Neural progenitor cell (in vitro differentiated cells): ENCODE data around the gene MIDN. TPM values are rescaled to one million over a fixed set of nuclear protein-coding genes. Genes with fewer than 3 reads are reported as not detected.

Experiments
- DNase-seq: peaks from one replicate; pipeline ENCODE4 v3.0.0-alpha.2; 2016; ENCODE audit warnings: low spot score
- H2AFZ ChIP-seq: fragments of 200-600 bp; sonication (generic); replicated peaks from 2 replicates; pipeline ENCODE4 v1.6.1; 2016; ENCODE audit warnings: antibody characterized with exemption
- H3F3A ChIP-seq: fragments of 200-600 bp; sonication (generic); 2 replicates; pipeline ENCODE4 v1.6.1; 2016; ENCODE audit warnings: antibody characterized with exemption, low read depth
- H3K27ac ChIP-seq: fragments of 200-600 bp; sonication (generic); 2 replicates; pipeline ENCODE4 v1.5.1; 2016; ENCODE audit warnings: mild to moderate bottlenecking
- H3K27me3 ChIP-seq: fragments of 200-600 bp; sonication (generic); 2 replicates; pipeline ENCODE4 v1.6.1; 2016; ENCODE audit warnings: mild to moderate bottlenecking, moderate library complexity
- H3K36me3 ChIP-seq: fragments of 200-600 bp; sonication (generic); 2 replicates; pipeline ENCODE4 v1.5.1; 2016
- H3K4me1 ChIP-seq: fragments of 200-600 bp; sonication (generic); 2 replicates; pipeline ENCODE4 v1.6.1; 2016; ENCODE audit warnings: mixed run types
- H3K4me2 ChIP-seq: fragments of 200-600 bp; sonication (generic); 2 replicates; pipeline ENCODE4 v1.6.1; 2016
- H3K4me3 ChIP-seq: fragments of 200-600 bp; sonication (generic); 2 replicates; pipeline ENCODE4 v1.5.1; 2016
- H3K79me2 ChIP-seq: fragments of 200-600 bp; sonication (generic); 2 replicates; pipeline ENCODE4 v1.6.1; 2016; ENCODE audit warnings: low read depth
- H3K9ac ChIP-seq: fragments of 200-600 bp; sonication (generic); 2 replicates; pipeline ENCODE4 v1.6.1; 2016
- H3K9me3 ChIP-seq: fragments of 200-600 bp; sonication (generic); 2 replicates; pipeline ENCODE4 v1.5.1; 2016; ENCODE audit warnings: low read depth
- H4K20me1 ChIP-seq: fragments of 200-600 bp; sonication (generic); 2 replicates; pipeline ENCODE4 v1.6.1; 2016; ENCODE audit warnings: low read depth
- H3K27ac Mint-ChIP-seq: 3 replicates; pipeline ENCODE4 v1.8.0; 2021; ENCODE audit warnings: mixed read lengths
- H3K27me3 Mint-ChIP-seq: 2 replicates; pipeline ENCODE4 v1.8.0; 2022; ENCODE audit warnings: low read depth, mild to moderate bottlenecking, inconsistent platforms, moderate library complexity, mixed read lengths; ENCODE audit not compliant: insufficient read depth
- H3K36me3 Mint-ChIP-seq: 3 replicates; pipeline ENCODE4 v1.8.0; 2021; ENCODE audit warnings: mixed read lengths
- H3K4me1 Mint-ChIP-seq: 3 replicates; pipeline ENCODE4 v1.8.0; 2021; ENCODE audit warnings: mixed read lengths
- H3K4me3 Mint-ChIP-seq: 3 replicates; pipeline ENCODE4 v1.8.0; 2021; ENCODE audit warnings: mild to moderate bottlenecking, moderate library complexity, mixed read lengths
- H3K9me3 Mint-ChIP-seq: 3 replicates; pipeline ENCODE4 v1.8.0; 2020; ENCODE audit warnings: mixed read lengths
- CTCF ChIP-seq: fragments of 200-600 bp; sonication (generic); IDR thresholded peaks from 2 replicates; pipeline ENCODE4 v1.5.1; 2017; ENCODE audit warnings: antibody characterized with exemption, mild to moderate bottlenecking
- EZH2 ChIP-seq: fragments of 200-600 bp; sonication (generic); IDR thresholded peaks from 2 replicates; pipeline ENCODE4 v1.6.1; 2017; ENCODE audit warnings: antibody characterized with exemption, mild to moderate bottlenecking, moderate library complexity
- EZH2phosphoT487 ChIP-seq: fragments of 200-600 bp; sonication (generic); IDR thresholded peaks from 2 replicates; pipeline ENCODE4 v1.6.1; 2017; ENCODE audit warnings: antibody characterized with exemption
- total RNA-seq: library from RNA; depleted of rRNA; stranded (reverse); fragments of >200 nt; gene quantifications from 2 replicates; pipeline ENCODE4 v1.2.3, GENCODE V29; 2015; ENCODE audit warnings: low replicate concordance

Gene MIDN
- total RNA-seq, 1 donor from 2014 or later, result 16.1 TPM

GRCh38 chr19:1210227-1210538 lies 38.2 kb upstream of the MIDN start:
- Histone ChIP-seq H3K27ac (no peak overlapping the region), H3K4me1 (peaks cover 19% of the 10 kb centered on the region), H3K4me3 (no peak overlapping the region), H4K20me1 (peaks cover 88% of the 10 kb centered on the region), H3K27me3 (no peaks in the 10 kb centered on the region), H3K9me3 (no peaks in the 10 kb centered on the region), H3K9ac (no peak overlapping the region), H3K36me3 (no peaks in the 10 kb centered on the region), H3K79me2 (peaks cover 91% of the 10 kb centered on the region), H3F3A (peaks cover 14% of the 10 kb centered on the region), H2AFZ (no peak overlapping the region), H3K4me2 (no peak overlapping the region)
- Mint-ChIP-seq H3K4me3 (no peak overlapping the region), H3K36me3 (peaks cover 14% of the 10 kb centered on the region), H3K27ac (no peak overlapping the region), H3K9me3 (no peaks in the 10 kb centered on the region), H3K4me1 (peaks cover 34% of the 10 kb centered on the region), H3K27me3 (peaks cover 4% of the 10 kb centered on the region)
- no peak for DNase-seq
- TF ChIP-seq CTCF, result no peak

DNA sequence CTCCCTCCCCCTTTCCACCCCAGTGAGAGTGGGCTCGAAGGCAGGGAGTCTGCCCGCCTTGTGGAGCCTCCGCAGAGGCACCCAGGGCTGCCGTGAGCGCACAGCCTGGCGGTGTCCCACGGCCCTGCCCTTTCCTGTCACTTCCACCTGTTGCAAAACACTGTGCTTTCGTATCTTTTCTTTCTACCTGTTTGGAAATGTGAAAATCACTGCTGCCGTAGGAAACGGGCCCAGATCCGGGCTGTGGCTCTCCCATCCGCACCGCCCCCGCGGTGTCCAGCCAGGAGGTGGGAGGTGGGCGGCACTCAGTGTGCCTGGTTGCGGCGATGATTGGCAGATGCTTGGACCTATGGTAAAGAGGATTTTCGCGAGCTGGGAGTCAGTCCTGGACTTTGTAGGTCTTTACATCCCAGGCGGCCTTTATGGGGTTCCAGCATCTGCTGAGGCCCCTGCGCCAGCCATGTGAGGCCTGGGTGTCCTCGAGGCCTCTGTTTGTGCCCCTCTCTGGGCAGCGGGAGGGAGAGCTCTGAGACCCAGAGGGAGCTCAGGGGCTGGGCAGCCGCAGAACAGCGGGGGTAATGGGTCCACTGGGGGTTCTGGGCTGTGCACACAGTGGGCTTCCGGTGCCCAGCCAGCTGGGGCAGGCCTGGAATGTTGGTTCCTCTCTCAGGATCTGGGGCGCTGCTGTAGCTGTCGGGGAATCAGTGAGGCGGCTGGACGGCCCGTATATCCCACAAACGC lies 36.7 kb upstream of the MIDN start:
- peak overlapping the region; percentile 50 for H3K27ac Mint-ChIP-seq
- Histone ChIP-seq H3K4me2 (no peak overlapping the region), H3K9ac (no peak overlapping the region), H3K79me2 (peaks cover 100% of the 10 kb centered on the region), H3K9me3 (no peaks in the 10 kb centered on the region), H3K27me3 (no peaks in the 10 kb centered on the region), H2AFZ (no peak overlapping the region), H3K4me1 (peaks cover 19% of the 10 kb centered on the region), H3K36me3 (no peaks in the 10 kb centered on the region), H4K20me1 (peaks cover 98% of the 10 kb centered on the region), H3K27ac (no peak overlapping the region), H3F3A (peaks cover 13% of the 10 kb centered on the region), H3K4me3 (no peak overlapping the region)
- no peaks in the 10 kb centered on the region for H3K9me3 Mint-ChIP-seq
- H3K4me1 Mint-ChIP-seq, result peaks cover 36% of the 10 kb centered on the region
- H3K27me3 Mint-ChIP-seq, result peaks cover 3% of the 10 kb centered on the region
- TF ChIP-seq CTCF, result no peak
- TF ChIP-seq EZH2, result no peak
- TF ChIP-seq EZH2phosphoT487, result no peak
- DNase-seq, result peak; percentile 64
- peaks cover 14% of the 10 kb centered on the region for H3K36me3 Mint-ChIP-seq
- H3K4me3 Mint-ChIP-seq, result peak overlapping the region; percentile 66

DNA sequence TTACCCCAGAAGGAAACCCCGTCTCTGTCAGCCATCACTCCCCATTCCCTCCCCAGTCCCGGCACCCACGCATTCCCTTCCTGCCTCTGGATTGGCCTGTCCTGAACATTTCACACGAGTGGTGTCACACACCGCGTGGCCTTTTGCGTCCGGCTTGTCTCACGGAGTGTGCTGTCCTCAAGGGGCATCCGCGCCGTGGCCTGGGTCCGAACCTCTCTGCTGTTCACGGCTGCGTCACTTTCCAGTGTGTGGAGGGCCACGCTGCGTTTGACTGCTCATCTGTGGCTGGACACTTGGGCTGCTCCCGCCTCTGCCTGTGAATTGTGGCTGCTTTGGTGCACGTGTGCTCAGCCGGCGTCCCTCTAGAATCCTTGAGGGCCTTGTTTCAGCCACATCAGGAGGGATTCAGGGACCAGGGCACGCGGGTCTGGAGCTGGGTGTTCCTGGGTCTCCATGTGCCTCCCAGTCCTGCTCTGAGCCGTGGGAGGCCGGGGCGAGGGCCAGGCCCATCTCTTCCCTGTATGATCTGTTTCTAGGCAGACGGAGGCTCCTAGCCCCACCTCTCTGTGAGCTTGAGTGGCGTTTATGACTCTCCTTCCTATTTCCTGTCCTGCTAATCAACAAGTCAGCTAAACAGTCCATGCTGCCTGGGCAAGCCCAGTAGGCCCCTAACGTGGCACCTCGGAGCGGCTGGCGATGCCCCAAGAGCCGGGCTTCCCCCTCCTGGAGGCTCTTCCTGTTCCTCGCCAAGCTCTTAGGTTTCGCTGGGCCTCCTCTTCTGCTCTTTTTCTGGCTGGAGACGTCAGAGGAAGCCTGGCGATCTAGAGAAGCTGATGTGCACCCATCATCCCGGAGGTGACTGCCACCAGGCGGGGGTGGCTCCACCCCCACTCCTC lies 34.7 kb upstream of the MIDN start:
- peaks cover 4% of the 10 kb centered on the region for H3F3A ChIP-seq
- Mint-ChIP-seq H3K27me3 (no peaks in the 10 kb centered on the region), H3K27ac (peak overlapping the region; percentile 42), H3K9me3 (no peaks in the 10 kb centered on the region), H3K36me3 (peaks cover 12% of the 10 kb centered on the region), H3K4me1 (peaks cover 35% of the 10 kb centered on the region), H3K4me3 (peak overlapping the region; percentile 43)
- no peak for DNase-seq
- no peak overlapping the region for H3K9ac ChIP-seq
- TF ChIP-seq EZH2, result no peak
- TF ChIP-seq EZH2phosphoT487, result no peak
- TF ChIP-seq CTCF, result no peak
- no peak overlapping the region for H3K27ac ChIP-seq
- no peak overlapping the region for H3K4me3 ChIP-seq
- no peaks in the 10 kb centered on the region for H3K36me3 ChIP-seq
- H3K79me2 ChIP-seq, result peaks cover 100% of the 10 kb centered on the region
- peaks cover 5% of the 10 kb centered on the region for H3K4me1 ChIP-seq
- peaks cover 98% of the 10 kb centered on the region for H4K20me1 ChIP-seq
- no peaks in the 10 kb centered on the region for H3K9me3 ChIP-seq
- H2AFZ ChIP-seq, result no peak overlapping the region
- H3K4me2 ChIP-seq, result no peak overlapping the region
- no peaks in the 10 kb centered on the region for H3K27me3 ChIP-seq
